ENCODE results near the gene KDM3A. TPM values are rescaled to one million over a fixed set of nuclear protein-coding genes. Genes with fewer than 3 reads are reported as not detected.

The KDM3A gene
- polyA plus RNA-seq, 1 donor from 2014 or later: 51.2 TPM

DNA sequence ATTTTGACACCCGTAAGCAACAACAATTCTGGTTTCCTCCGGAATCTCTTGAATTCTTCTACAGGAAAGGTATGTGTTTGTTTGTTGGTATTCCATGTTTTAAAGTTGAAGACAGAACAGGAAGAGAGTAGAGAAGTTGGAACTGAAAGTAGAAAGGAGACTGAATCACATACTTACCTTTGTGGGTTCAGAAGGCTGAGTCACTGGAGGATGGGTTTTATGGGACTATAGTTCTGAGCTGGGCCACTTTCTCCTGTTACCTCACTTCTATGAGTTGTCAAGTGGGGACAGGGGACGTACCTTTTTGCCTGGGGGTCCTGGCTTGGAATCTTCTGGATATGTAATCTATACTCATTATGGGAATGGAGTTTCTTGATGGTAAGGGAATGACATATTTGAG, 40.9 kb downstream of the KDM3A start:
- no peak overlapping the region for H3K9ac ChIP-seq (ENCODE audit: low read length)
- no peaks in the 10 kb centered on the region for H4K20me1 ChIP-seq (ENCODE audit: insufficient read depth)
- no peak overlapping the region for H3K4me3 ChIP-seq (ENCODE audit: low read length)
- H3K27me3 ChIP-seq (ENCODE audit: insufficient read depth, low read depth, low read length): no peaks in the 10 kb centered on the region
- H2AFZ ChIP-seq (ENCODE audit: low read depth, low read length): no peak overlapping the region
- H3K27ac ChIP-seq (ENCODE audit: low read length): no peak overlapping the region
- H3K79me2 ChIP-seq (replicated peaks; ENCODE audit: insufficient read depth, low read length): no peaks in the 10 kb centered on the region
- no peaks in the 10 kb centered on the region for H3K9me2 ChIP-seq (ENCODE audit: insufficient read depth, low read length)
- H3K9me3 ChIP-seq (ENCODE audit: low read length): no peaks in the 10 kb centered on the region
- H3K4me2 ChIP-seq (ENCODE audit: low read length): no peak overlapping the region
- TF ChIP-seq SMC3 (conservative IDR thresholded peaks at IDR 0.05; ENCODE audit: poor library complexity) (no peak), POLR2AphosphoS5 (IDR thresholded peaks at IDR 0.05) (no peak), EZH2 (IDR thresholded peaks at IDR 0.05; ENCODE audit: borderline replicate concordance, insufficient read depth, low read length, poor library complexity, severe bottlenecking) (no peak), MXI1 (conservative IDR thresholded peaks at IDR 0.05; ENCODE audit: poor library complexity, severe bottlenecking) (no peak), EP300 (conservative IDR thresholded peaks at IDR 0.05; ENCODE audit: poor library complexity, severe bottlenecking) (no peak), RAD21 (conservative IDR thresholded peaks at IDR 0.05) (no peak)
- TF ChIP-seq, protein P1, sequence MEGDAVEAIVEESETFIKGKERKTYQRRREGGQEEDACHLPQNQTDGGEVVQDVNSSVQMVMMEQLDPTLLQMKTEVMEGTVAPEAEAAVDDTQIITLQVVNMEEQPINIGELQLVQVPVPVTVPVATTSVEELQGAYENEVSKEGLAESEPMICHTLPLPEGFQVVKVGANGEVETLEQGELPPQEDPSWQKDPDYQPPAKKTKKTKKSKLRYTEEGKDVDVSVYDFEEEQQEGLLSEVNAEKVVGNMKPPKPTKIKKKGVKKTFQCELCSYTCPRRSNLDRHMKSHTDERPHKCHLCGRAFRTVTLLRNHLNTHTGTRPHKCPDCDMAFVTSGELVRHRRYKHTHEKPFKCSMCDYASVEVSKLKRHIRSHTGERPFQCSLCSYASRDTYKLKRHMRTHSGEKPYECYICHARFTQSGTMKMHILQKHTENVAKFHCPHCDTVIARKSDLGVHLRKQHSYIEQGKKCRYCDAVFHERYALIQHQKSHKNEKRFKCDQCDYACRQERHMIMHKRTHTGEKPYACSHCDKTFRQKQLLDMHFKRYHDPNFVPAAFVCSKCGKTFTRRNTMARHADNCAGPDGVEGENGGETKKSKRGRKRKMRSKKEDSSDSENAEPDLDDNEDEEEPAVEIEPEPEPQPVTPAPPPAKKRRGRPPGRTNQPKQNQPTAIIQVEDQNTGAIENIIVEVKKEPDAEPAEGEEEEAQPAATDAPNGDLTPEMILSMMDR (IDR thresholded peaks at IDR 0.05; ENCODE audit: poor library complexity, severe bottlenecking): no peak
- TF ChIP-seq, protein P2, sequence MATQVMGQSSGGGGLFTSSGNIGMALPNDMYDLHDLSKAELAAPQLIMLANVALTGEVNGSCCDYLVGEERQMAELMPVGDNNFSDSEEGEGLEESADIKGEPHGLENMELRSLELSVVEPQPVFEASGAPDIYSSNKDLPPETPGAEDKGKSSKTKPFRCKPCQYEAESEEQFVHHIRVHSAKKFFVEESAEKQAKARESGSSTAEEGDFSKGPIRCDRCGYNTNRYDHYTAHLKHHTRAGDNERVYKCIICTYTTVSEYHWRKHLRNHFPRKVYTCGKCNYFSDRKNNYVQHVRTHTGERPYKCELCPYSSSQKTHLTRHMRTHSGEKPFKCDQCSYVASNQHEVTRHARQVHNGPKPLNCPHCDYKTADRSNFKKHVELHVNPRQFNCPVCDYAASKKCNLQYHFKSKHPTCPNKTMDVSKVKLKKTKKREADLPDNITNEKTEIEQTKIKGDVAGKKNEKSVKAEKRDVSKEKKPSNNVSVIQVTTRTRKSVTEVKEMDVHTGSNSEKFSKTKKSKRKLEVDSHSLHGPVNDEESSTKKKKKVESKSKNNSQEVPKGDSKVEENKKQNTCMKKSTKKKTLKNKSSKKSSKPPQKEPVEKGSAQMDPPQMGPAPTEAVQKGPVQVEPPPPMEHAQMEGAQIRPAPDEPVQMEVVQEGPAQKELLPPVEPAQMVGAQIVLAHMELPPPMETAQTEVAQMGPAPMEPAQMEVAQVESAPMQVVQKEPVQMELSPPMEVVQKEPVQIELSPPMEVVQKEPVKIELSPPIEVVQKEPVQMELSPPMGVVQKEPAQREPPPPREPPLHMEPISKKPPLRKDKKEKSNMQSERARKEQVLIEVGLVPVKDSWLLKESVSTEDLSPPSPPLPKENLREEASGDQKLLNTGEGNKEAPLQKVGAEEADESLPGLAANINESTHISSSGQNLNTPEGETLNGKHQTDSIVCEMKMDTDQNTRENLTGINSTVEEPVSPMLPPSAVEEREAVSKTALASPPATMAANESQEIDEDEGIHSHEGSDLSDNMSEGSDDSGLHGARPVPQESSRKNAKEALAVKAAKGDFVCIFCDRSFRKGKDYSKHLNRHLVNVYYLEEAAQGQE (IDR thresholded peaks at IDR 0.05; ENCODE audit: borderline replicate concordance): no peak
- H3K36me3 ChIP-seq (ENCODE audit: insufficient read depth, low read length): peaks cover 41% of the 10 kb centered on the region
- H3F3A ChIP-seq (ENCODE audit: insufficient read depth, low read length, poor library complexity, severe bottlenecking): no peaks in the 10 kb centered on the region

DNA sequence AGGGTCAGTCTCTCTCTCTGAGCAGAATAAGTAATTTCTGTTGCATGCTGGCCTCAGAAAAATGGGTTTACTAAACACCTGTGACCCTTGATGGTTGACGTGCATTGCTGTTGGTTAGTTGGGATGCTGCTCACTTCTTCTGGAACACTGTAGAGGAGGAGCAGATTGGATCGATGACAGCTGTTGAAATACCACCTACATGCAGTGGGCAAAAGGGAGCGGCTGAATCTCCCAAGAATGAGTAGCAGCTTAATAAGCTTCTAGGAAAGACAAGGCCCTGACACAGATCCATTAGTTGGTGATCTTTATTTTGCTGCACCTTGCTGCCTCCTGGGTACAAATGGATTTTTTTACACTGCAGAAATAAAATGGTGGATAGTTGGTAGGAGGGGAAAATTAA, 43.2 kb downstream of the KDM3A start:
- Histone ChIP-seq H3K27me3 (ENCODE audit: insufficient read depth, low read depth, low read length) (no peaks in the 10 kb centered on the region), H3K79me2 (replicated peaks; ENCODE audit: insufficient read depth, low read length) (no peaks in the 10 kb centered on the region), H3K27ac (ENCODE audit: low read length) (no peak overlapping the region), H3K4me3 (ENCODE audit: low read length) (no peak overlapping the region), H3K9me3 (ENCODE audit: low read length) (no peaks in the 10 kb centered on the region), H4K20me1 (ENCODE audit: insufficient read depth) (no peaks in the 10 kb centered on the region), H3F3A (ENCODE audit: insufficient read depth, low read length, poor library complexity, severe bottlenecking) (no peaks in the 10 kb centered on the region), H3K9ac (ENCODE audit: low read length) (no peak overlapping the region), H3K4me2 (ENCODE audit: low read length) (no peak overlapping the region), H3K36me3 (ENCODE audit: insufficient read depth, low read length) (peaks cover 41% of the 10 kb centered on the region), H3K9me2 (ENCODE audit: insufficient read depth, low read length) (no peaks in the 10 kb centered on the region), H2AFZ (ENCODE audit: low read depth, low read length) (no peak overlapping the region)
- TF ChIP-seq, protein P2 (IDR thresholded peaks at IDR 0.05; ENCODE audit: borderline replicate concordance): no peak
- no peak for TF ChIP-seq POLR2AphosphoS5 (IDR thresholded peaks at IDR 0.05)
- no peak for TF ChIP-seq TAF1 (IDR thresholded peaks at IDR 0.05; ENCODE audit: low read depth)
